ENCODE measurements around the gene DYNC2H1. TPM values are rescaled to one million over a fixed set of nuclear protein-coding genes. Genes with fewer than 3 reads are reported as not detected.

Gene DYNC2H1
- total RNA-seq, 2 donors from 2014 or later = 2.1 to 2.8 TPM

DNA sequence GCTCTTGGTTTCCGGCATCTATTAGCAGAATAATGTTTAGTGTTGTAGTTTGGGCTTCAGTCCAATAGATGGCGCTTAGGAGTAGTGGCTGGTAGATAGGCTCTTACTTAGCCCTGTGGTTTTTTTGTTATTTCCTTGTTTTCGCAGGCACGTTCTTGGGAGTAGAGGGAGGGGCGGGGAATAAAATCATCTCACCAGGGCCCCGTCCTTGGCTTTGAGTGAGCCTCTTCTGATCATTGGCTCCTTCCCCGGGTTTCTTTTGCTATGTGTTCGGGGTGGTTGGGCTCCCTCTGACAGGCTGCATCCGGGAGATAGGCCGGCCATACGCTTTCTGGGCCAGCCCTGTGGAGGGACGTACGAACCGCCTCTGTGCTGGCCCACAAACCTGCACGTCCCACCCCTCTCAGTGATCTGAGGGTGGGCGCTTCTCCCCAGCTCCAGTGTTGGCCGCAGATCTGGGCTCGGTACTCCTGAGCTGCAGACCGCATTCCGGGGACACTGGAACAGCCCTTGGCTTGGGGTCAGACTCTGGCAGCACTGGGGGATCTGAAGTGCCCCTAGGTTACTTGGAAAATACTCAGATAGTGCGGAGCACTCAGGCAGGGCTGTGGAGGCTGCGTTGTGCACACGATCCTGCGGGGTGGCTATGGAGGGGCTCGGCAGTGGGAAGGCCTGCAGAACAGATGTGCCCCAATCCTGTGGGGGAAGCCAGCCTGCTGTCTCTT is 217.0 kb downstream of the DYNC2H1 start:
- no peak overlapping the region for H3K4me3 ChIP-seq
- DNase-seq = peak; percentile 32
- no peak overlapping the region for H3K9ac ChIP-seq (ENCODE audit: low read depth in 2 of 2, low read length in 2 of 2)
- H3K4me1 ChIP-seq = no peaks in the 10 kb centered on the region
- TF ChIP-seq, protein P1, sequence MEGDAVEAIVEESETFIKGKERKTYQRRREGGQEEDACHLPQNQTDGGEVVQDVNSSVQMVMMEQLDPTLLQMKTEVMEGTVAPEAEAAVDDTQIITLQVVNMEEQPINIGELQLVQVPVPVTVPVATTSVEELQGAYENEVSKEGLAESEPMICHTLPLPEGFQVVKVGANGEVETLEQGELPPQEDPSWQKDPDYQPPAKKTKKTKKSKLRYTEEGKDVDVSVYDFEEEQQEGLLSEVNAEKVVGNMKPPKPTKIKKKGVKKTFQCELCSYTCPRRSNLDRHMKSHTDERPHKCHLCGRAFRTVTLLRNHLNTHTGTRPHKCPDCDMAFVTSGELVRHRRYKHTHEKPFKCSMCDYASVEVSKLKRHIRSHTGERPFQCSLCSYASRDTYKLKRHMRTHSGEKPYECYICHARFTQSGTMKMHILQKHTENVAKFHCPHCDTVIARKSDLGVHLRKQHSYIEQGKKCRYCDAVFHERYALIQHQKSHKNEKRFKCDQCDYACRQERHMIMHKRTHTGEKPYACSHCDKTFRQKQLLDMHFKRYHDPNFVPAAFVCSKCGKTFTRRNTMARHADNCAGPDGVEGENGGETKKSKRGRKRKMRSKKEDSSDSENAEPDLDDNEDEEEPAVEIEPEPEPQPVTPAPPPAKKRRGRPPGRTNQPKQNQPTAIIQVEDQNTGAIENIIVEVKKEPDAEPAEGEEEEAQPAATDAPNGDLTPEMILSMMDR (IDR thresholded peaks at IDR 0.05) = peak; percentile 43
- H3K27ac ChIP-seq = no peak overlapping the region
- intact Hi-C loops (cut with DNase I) = loop anchor here (5.0 kb wide), 1 partner anchor 276 kb away; no protein-coding TSS in a partner anchor
- H3K9me3 ChIP-seq = no peaks in the 10 kb centered on the region
- H3K36me3 ChIP-seq = no peaks in the 10 kb centered on the region
- H3K27me3 ChIP-seq = no peaks in the 10 kb centered on the region

GRCh38 chr11:103327721-103328120 is 218.5 kb downstream of the DYNC2H1 start:
- no peak for DNase-seq
- Histone ChIP-seq H3K27ac (no peak overlapping the region), H3K4me3 (no peak overlapping the region), H3K9ac (ENCODE audit: low read depth in 2 of 2, low read length in 2 of 2) (no peak overlapping the region), H3K9me3 (no peaks in the 10 kb centered on the region), H3K4me1 (no peaks in the 10 kb centered on the region), H3K27me3 (no peaks in the 10 kb centered on the region), H3K36me3 (no peaks in the 10 kb centered on the region)
- TF ChIP-seq, protein P1 (IDR thresholded peaks at IDR 0.05) = no peak
- intact Hi-C loops (cut with DNase I) = loop anchor here (5.0 kb wide), 1 partner anchor 275 kb away; no protein-coding TSS in a partner anchor

DNA sequence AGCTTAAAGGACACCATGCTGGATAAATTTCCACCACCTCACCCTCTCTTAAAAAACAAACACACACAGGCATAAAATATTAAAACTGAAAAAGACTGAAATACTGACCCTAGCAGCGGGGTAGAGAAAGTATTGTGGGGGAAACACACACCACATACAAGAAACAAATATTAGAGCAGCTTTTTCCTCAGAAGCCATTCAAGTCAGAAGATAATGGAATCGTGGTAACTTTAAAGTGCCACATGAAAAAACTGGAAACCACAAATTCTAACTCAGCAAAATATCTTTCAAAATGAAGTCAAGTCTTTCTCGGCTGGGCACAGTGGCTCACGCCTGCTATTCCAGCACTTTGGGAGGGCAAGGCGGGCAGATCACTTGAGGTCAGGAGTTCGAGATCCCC is 223.2 kb downstream of the DYNC2H1 start:
- H3K36me3 ChIP-seq = no peaks in the 10 kb centered on the region
- DNase-seq = no peak
- no peak overlapping the region for H3K4me3 ChIP-seq
- intact Hi-C loops (cut with DNase I) = no loop called here
- no peaks in the 10 kb centered on the region for H3K27me3 ChIP-seq
- no peak overlapping the region for H3K27ac ChIP-seq
- no peaks in the 10 kb centered on the region for H3K4me1 ChIP-seq
- H3K9me3 ChIP-seq = no peaks in the 10 kb centered on the region
- TF ChIP-seq, protein P1 (IDR thresholded peaks at IDR 0.05) = no peak
- no peak overlapping the region for H3K9ac ChIP-seq (ENCODE audit: low read depth in 2 of 2, low read length in 2 of 2)

DNA sequence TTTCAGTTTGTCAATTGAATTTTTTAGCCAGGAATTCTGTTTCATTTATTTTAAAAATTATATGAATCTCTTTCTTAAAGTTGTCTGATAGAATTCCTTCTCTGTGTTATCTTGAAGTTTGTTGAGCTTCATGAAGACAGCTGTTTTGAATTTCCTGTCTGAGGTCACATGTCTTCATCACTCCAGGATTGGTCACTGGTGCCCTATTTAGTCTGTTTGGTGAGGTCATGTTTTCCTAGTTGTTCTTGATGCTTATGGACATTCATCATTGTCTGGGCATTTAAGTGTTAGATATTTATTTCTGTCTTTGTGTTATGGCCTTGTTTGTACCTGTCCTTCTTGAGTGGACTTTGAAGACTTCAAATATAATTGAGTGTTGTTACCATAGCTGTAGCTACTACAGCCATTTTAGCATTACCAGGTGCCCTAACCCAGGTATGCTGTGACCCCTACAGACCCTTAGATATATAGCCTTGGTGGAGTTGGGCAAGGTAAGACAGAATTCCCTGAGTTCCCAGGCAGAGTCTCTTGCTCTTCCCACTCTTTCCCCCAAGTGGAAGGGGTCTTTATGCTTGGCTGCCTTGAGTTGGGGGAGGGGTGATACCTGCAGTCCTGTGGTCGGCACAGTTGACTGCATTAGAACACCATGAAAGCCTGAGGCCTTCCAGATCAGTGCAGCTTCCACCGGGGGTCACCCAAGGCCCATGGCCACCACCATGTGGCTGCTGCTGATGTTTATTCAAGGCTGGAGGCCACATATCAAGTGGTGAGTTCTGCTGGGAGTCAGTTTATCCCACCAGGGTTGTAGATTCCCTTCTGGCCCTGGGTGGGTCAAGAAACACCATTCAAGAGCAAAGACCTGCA is 229.6 kb downstream of the DYNC2H1 start:
- intact Hi-C loops (cut with DNase I) = no loop called here
- Histone ChIP-seq H3K9ac (ENCODE audit: low read depth in 2 of 2, low read length in 2 of 2) (no peak overlapping the region), H3K4me3 (no peak overlapping the region), H3K4me1 (no peaks in the 10 kb centered on the region), H3K27ac (no peak overlapping the region), H3K9me3 (no peaks in the 10 kb centered on the region), H3K36me3 (no peaks in the 10 kb centered on the region), H3K27me3 (no peaks in the 10 kb centered on the region)
- TF ChIP-seq, protein P1 (IDR thresholded peaks at IDR 0.05) = no peak
- no peak for DNase-seq

- TF ChIP-seq, protein P1 (IDR thresholded peaks at IDR 0.05) = no peak
- Histone ChIP-seq H3K27me3 (no peaks in the 10 kb centered on the region), H3K4me3 (no peak overlapping the region), H3K27ac (no peak overlapping the region), H3K36me3 (no peaks in the 10 kb centered on the region), H3K4me1 (no peaks in the 10 kb centered on the region), H3K9ac (ENCODE audit: low read depth in 2 of 2, low read length in 2 of 2) (no peak overlapping the region), H3K9me3 (no peaks in the 10 kb centered on the region)
- intact Hi-C loops (cut with DNase I) = no loop called here
- no peak for DNase-seq
These were observed 230.2 kb downstream of the DYNC2H1 start for GRCh38 chr11:103339485-103339857.
